AG04449 (cell line): Measurements from ENCODE around the gene PTEN.

ENCODE experiments used
- CTCF ChIA-PET: fragments of 350-600 bp; formaldehyde crosslinking; extraction: SDS; loops from one replicate; lab custom pipeline; 2021; ENCODE audit warnings: antibody characterized with exemption; lab: Yijun Ruan, JAX
- POLR2A ChIA-PET: fragments of 400-600, 350-600 bp; formaldehyde crosslinking; extraction: SDS; loops from one replicate; lab custom pipeline; 2020; ENCODE audit warnings: antibody characterized with exemption, inconsistent platforms; lab: Yijun Ruan, JAX
- DNase-seq: peaks from one replicate; pipeline ENCODE4 v3.0.0-alpha.2; 2010; ENCODE audit warnings: low read depth, low spot score
- H3K4me3 ChIP-seq: 2 replicates; pipeline ENCODE4 v1.5.1; 2011; ENCODE audit warnings: low read depth, mild to moderate bottlenecking, control low read depth, low read length
- CTCF ChIP-seq: IDR thresholded peaks from one replicate; pipeline ENCODE4 v1.5.1; 2011; ENCODE audit warnings: mild to moderate bottlenecking, moderate library complexity, low read length, control low read depth, inconsistent platforms; ENCODE audit not compliant: insufficient read depth; ENCODE audit errors: missing control alignments

The PTEN gene

GRCh38 chr10:87930934-87931835, 67.8 kb downstream of the PTEN start:
- ChIA-PET POLR2A (no interaction called here), CTCF (interaction anchor here (1.3 kb wide), 1 partner anchor 457 kb away, joined by 3 read pairs; no protein-coding TSS in a partner anchor)
- no peak for DNase-seq
- H3K4me3 ChIP-seq, result no peak overlapping the region
- no peak for TF ChIP-seq CTCF

GRCh38 chr10:87931836-87932230, 68.4 kb downstream of the PTEN start:
- DNase-seq, result no peak
- ChIA-PET POLR2A (no interaction called here), CTCF (no interaction called here)
- TF ChIP-seq CTCF, result no peak
- no peak overlapping the region for H3K4me3 ChIP-seq

GRCh38 chr10:87935290-87936141, 72.1 kb downstream of the PTEN start:
- ChIA-PET POLR2A (no interaction called here), CTCF (no interaction called here)
- H3K4me3 ChIP-seq, result no peak overlapping the region
- no peak for DNase-seq
- TF ChIP-seq CTCF, result no peak

- CTCF ChIA-PET, result interaction anchor here (1.0 kb wide), 1 partner anchor 128 kb away, joined by 3 read pairs; no protein-coding TSS in a partner anchor
- DNase-seq, result no peak
- H3K4me3 ChIP-seq, result no peak overlapping the region
- no peak for TF ChIP-seq CTCF
- POLR2A ChIA-PET, result no interaction called here
Measured at GRCh38 chr10:87940210-87940609, 76.8 kb downstream of the PTEN start.

- ChIA-PET CTCF (interaction anchor here (1.3 to 2.1 kb wide), 2 partner anchors 9 to 17 kb away, joined by 3 to 5 read pairs; no protein-coding TSS in a partner anchor), POLR2A (interaction anchor here (0.6 to 0.9 kb wide), 2 partner anchors 55 to 210 kb away, joined by 3 to 4 read pairs; no protein-coding TSS in a partner anchor)
- H3K4me3 ChIP-seq, result no peak overlapping the region
- no peak for TF ChIP-seq CTCF
- no peak for DNase-seq
Measured at GRCh38 chr10:87942884-87943527, 79.6 kb downstream of the PTEN start.
